Measurements from ENCODE around the gene CACNA1S.

- TF ChIP-seq POLR2A (IDR thresholded peaks at IDR 0.05): no peak
- TF ChIP-seq CTCF (IDR thresholded peaks at IDR 0.05 in 8 of 11, conservative IDR thresholded peaks at IDR 0.05 in 3 of 11): no peak
Measured at GRCh38 chr1:201125800-201126199, 13.6 kb upstream of the CACNA1S start.
